GM23338 (cell line): Measurements from ENCODE around the gene GTF2F1. TPM values are rescaled to one million over a fixed set of nuclear protein-coding genes. Genes with fewer than 3 reads are reported as not detected.

Experiments
- EZH2phosphoT487 ChIP-seq: fragments of 200-600 bp; sonication (generic); IDR thresholded peaks from one replicate; pipeline ENCODE4 v1.8.1; 2018; ENCODE audit warnings: antibody characterized with exemption; ENCODE audit not compliant: unreplicated experiment
- NANOG ChIP-seq: IDR thresholded peaks from 2 replicates; pipeline ENCODE4 v1.6.1; 2016; ENCODE audit warnings: antibody characterized with exemption, borderline replicate concordance
- POLR2AphosphoS5 ChIP-seq: IDR thresholded peaks from 2 replicates; pipeline ENCODE4 v1.6.1; 2016; ENCODE audit warnings: antibody characterized with exemption, low read depth
- REST ChIP-seq: IDR thresholded peaks from one replicate; pipeline ENCODE4 v1.6.1; 2018; ENCODE audit warnings: antibody characterized with exemption; ENCODE audit not compliant: unreplicated experiment
- ZNF114 ChIP-seq: fragments of 250-450 bp; sonication (Bioruptor Pico); IDR thresholded peaks from 2 replicates; pipeline ENCODE4 v1.5.0; 2020; ENCODE audit warnings: mild to moderate bottlenecking, moderate library complexity
- ZNF331 ChIP-seq: fragments of 250-450 bp; sonication (Bioruptor Pico); IDR thresholded peaks from 2 replicates; pipeline ENCODE4 v1.5.0; 2020; ENCODE audit warnings: low read depth, mild to moderate bottlenecking, moderate library complexity
- ZNF462 ChIP-seq: fragments of 250-450 bp; sonication (Bioruptor Pico); IDR thresholded peaks from 2 replicates; pipeline ENCODE4 v1.5.0; 2020; ENCODE audit warnings: mild to moderate bottlenecking, moderate library complexity
- polyA plus RNA-seq: library from polyadenylated mRNA; unstranded; fragments of >200 nt; fragmentation: Nextera tagmentation; extraction: Ambion mirVana; gene quantifications from 2 replicates; pipeline ENCODE4 v1.2.1, GENCODE V29; 2016
- total RNA-seq: library from RNA; depleted of rRNA; stranded (reverse); fragments of >200 nt; shearing (Covaris generic); gene quantifications from 2 replicates; pipeline ENCODE4 v1.2.3, GENCODE V29; 2014

The GTF2F1 gene
- total and polyA plus RNA-seq, 2 experiments from 2014 or later = 62.1 to 65.5 TPM

GRCh38 chr19:6406401-6406800 lies 13.4 kb upstream of the GTF2F1 start (continued):
- TF ChIP-seq ZNF462 (CRISPR knock-in tag) = no peak
- TF ChIP-seq ZNF331 = no peak
- TF ChIP-seq ZNF114 = no peak
- TF ChIP-seq EZH2phosphoT487 = no peak
- TF ChIP-seq REST = no peak
- TF ChIP-seq POLR2AphosphoS5 = no peak
- TF ChIP-seq NANOG = no peak
